GM12892 (cell line): ENCODE measurements around the gene OTUD6A.
"Not testable (repeated sequence)": the region's sequence is repeated elsewhere in the genome, so short reads cannot be mapped to it uniquely, and the experiment has no call there.

Experiments used
- DNase-seq: peaks from one replicate; pipeline ENCODE4 v3.0.0; 2011; ENCODE audit not compliant: insufficient read length
- FAIRE-seq: peaks from 2 replicates; lab custom pipeline; 2011; peaks lifted over from hg19 to GRCh38; lab: Jason Lieb, UNC
- POLR2A ChIP-seq: IDR thresholded peaks from 2 replicates; pipeline ENCODE4 v1.6.1; 2011; ENCODE audit warnings: low read depth, low read length, control low read depth
- POLR2AphosphoS5 ChIP-seq: IDR thresholded peaks from 2 replicates; pipeline ENCODE4 v1.6.1; 2011; ENCODE audit warnings: low read depth, low read length, control low read depth
- TAF1 ChIP-seq: IDR thresholded peaks from 2 replicates; pipeline ENCODE4 v1.6.1; 2011; ENCODE audit warnings: low read depth, mild to moderate bottlenecking, control low read depth, low read length, borderline replicate concordance

The OTUD6A gene

GRCh38 chrX:70105229-70105628, 43.0 kb downstream of the OTUD6A start:
- DNase-seq (no peak), FAIRE-seq (no peak)
- no peak for TF ChIP-seq POLR2A
- no peak for TF ChIP-seq TAF1
- TF ChIP-seq POLR2AphosphoS5 = no peak

DNA sequence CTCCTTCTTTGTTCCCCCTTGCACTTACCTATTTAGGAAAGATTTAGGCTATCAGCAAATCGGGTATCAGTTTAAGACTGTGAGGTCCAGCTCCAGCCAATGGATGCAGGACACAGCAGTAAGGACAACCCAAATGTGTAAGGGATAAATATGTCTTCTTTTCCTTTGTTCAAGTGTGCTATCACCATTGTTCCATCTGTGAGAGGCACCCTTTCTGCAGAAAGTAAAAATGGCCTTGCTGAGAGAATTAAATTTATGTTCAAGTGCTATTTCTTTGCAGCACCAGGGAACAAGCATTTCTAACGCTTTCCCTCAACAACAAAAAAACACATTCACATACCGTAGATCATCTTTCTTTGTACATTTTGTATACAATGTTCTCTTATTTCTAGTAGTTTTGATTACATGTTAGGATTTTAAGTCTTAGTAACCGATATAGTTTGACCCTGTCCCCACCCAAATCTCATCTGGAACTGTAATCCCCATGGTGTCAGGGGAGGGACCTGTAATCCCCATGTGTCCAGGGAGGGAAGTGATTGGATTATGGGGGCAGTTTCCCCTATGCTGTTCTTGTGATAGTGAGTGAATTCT, 49.3 kb downstream of the OTUD6A start:
- not testable (repeated sequence) for DNase-seq, FAIRE-seq
